Measurements from ENCODE around the gene MAGOH.

MAGOH gene

GRCh38 chr1:53203466-53203865 is 34.9 kb downstream of the MAGOH start:
- no peak for ATAC-seq
- TF ChIP-seq ZNF565 (CRISPR knock-in tag; conservative IDR thresholded peaks at IDR 0.05; ENCODE audit: low read depth) (no peak), PATZ1 (CRISPR knock-in tag; IDR thresholded peaks at IDR 0.05; ENCODE audit: borderline replicate concordance) (no peak), POU6F1 (CRISPR knock-in tag; IDR thresholded peaks at IDR 0.05; ENCODE audit: borderline replicate concordance, low read depth) (no peak), GLIS3 (CRISPR knock-in tag; IDR thresholded peaks at IDR 0.05) (no peak), OSR1 (CRISPR knock-in tag; IDR thresholded peaks at IDR 0.05) (no peak), ESRRG (CRISPR knock-in tag; IDR thresholded peaks at IDR 0.05) (no peak), TSHZ2 (CRISPR knock-in tag; IDR thresholded peaks at IDR 0.05) (no peak), RARB (CRISPR knock-in tag; IDR thresholded peaks at IDR 0.05) (no peak), TOX (CRISPR knock-in tag; IDR thresholded peaks at IDR 0.05; ENCODE audit: borderline replicate concordance) (no peak), ZFP3 (CRISPR knock-in tag; IDR thresholded peaks at IDR 0.05) (no peak), ZFP30 (CRISPR knock-in tag; IDR thresholded peaks at IDR 0.05) (no peak), BACH2 (CRISPR knock-in tag; IDR thresholded peaks at IDR 0.05; ENCODE audit: borderline replicate concordance) (no peak), CSDC2 (CRISPR knock-in tag; IDR thresholded peaks at IDR 0.05) (no peak), CSRNP3 (CRISPR knock-in tag; IDR thresholded peaks at IDR 0.05) (no peak), PPARA (CRISPR knock-in tag; IDR thresholded peaks at IDR 0.05; ENCODE audit: borderline replicate concordance) (no peak)

GRCh38 chr1:53198241-53198651 is 40.1 kb downstream of the MAGOH start:
- no peak for TF ChIP-seq CREB5 (CRISPR knock-in tag; IDR thresholded peaks at IDR 0.05; ENCODE audit: low read depth)
- TF ChIP-seq ZFP30 (CRISPR knock-in tag; IDR thresholded peaks at IDR 0.05): no peak
- TF ChIP-seq RARB (CRISPR knock-in tag; IDR thresholded peaks at IDR 0.05): no peak
- no peak for TF ChIP-seq ZFP3 (CRISPR knock-in tag; IDR thresholded peaks at IDR 0.05)
- TF ChIP-seq TSHZ2 (CRISPR knock-in tag; IDR thresholded peaks at IDR 0.05): no peak
- TF ChIP-seq ZNF565 (CRISPR knock-in tag; conservative IDR thresholded peaks at IDR 0.05; ENCODE audit: low read depth): no peak
- no peak for TF ChIP-seq TCF4 (CRISPR knock-in tag; IDR thresholded peaks at IDR 0.05; ENCODE audit: borderline replicate concordance)
- TF ChIP-seq ZC3H10 (CRISPR knock-in tag; IDR thresholded peaks at IDR 0.05): no peak
- no peak for TF ChIP-seq TOX (CRISPR knock-in tag; IDR thresholded peaks at IDR 0.05; ENCODE audit: borderline replicate concordance)
- no peak for TF ChIP-seq ARNTL (CRISPR knock-in tag; IDR thresholded peaks at IDR 0.05; ENCODE audit: borderline replicate concordance, low read depth)
- no peak for TF ChIP-seq CSDC2 (CRISPR knock-in tag; IDR thresholded peaks at IDR 0.05)
- TF ChIP-seq OSR1 (CRISPR knock-in tag; IDR thresholded peaks at IDR 0.05): no peak
- TF ChIP-seq PPARA (CRISPR knock-in tag; IDR thresholded peaks at IDR 0.05; ENCODE audit: borderline replicate concordance): no peak
- no peak for TF ChIP-seq CSRNP3 (CRISPR knock-in tag; IDR thresholded peaks at IDR 0.05)
- TF ChIP-seq GLIS3 (CRISPR knock-in tag; IDR thresholded peaks at IDR 0.05): no peak
- no peak for TF ChIP-seq ISL1 (CRISPR knock-in tag; IDR thresholded peaks at IDR 0.05)
- TF ChIP-seq SNAI2 (CRISPR knock-in tag; IDR thresholded peaks at IDR 0.05): no peak
- TF ChIP-seq POU6F1 (CRISPR knock-in tag; IDR thresholded peaks at IDR 0.05; ENCODE audit: borderline replicate concordance, low read depth): no peak
- ATAC-seq: no peak
